NCI-H2171 treated with DMSO at 0.1 percent for 48 hours (cell line): ENCODE data around the gene KMT2D.

Experiments
- DNase-seq: peaks from one replicate; lab custom pipeline; 2025; lab: John Stamatoyannopoulos, UW

KMT2D gene

GRCh38 chr12:49052451-49053208 is 8.0 kb downstream of the KMT2D start:
- DNase-seq = no peak

GRCh38 chr12:49051777-49052438 is 8.7 kb downstream of the KMT2D start:
- DNase-seq = no peak

GRCh38 chr12:49051373-49051764 is 9.2 kb downstream of the KMT2D start:
- DNase-seq = no peak

- no peak for DNase-seq
Observed at GRCh38 chr12:49050507-49051372, 9.9 kb downstream of the KMT2D start.

GRCh38 chr12:49049566-49050224 is 10.9 kb downstream of the KMT2D start:
- no peak for DNase-seq

GRCh38 chr12:49048953-49049352 is 11.6 kb downstream of the KMT2D start:
- DNase-seq = no peak

- DNase-seq = no peak
Observed at GRCh38 chr12:49046129-49046895, 14.3 kb downstream of the KMT2D start.

GRCh38 chr12:49044660-49045059 is 15.9 kb downstream of the KMT2D start:
- DNase-seq = no peak

- DNase-seq = peak; percentile 47
Observed at GRCh38 chr12:49043856-49044258, 16.7 kb downstream of the KMT2D start.

- DNase-seq = no peak
Observed at GRCh38 chr12:49043241-49043640, 17.4 kb downstream of the KMT2D start.

GRCh38 chr12:49041881-49042484 is 18.6 kb downstream of the KMT2D start:
- no peak for DNase-seq

- DNase-seq = no peak
Observed at GRCh38 chr12:49041036-49041880, 19.3 kb downstream of the KMT2D start.

- no peak for DNase-seq
Observed at GRCh38 chr12:49040364-49040855, 20.2 kb downstream of the KMT2D start.

GRCh38 chr12:49039421-49040363 is 20.9 kb downstream of the KMT2D start:
- DNase-seq = no peak

GRCh38 chr12:49038291-49038955 is 22.2 kb downstream of the KMT2D start:
- DNase-seq = no peak

GRCh38 chr12:49037947-49038237 is 22.7 kb downstream of the KMT2D start:
- DNase-seq = no peak

- no peak for DNase-seq
Observed at GRCh38 chr12:49037111-49037946, 23.3 kb downstream of the KMT2D start.
